Bone marrow (tissue), 2 donors: ENCODE results near the gene FBH1.
"Not testable (repeated sequence)": the region's sequence is repeated elsewhere in the genome, so short reads cannot be mapped to it uniquely, and the experiment has no call there.

ENCODE experiments used
- DNase-seq, 2 donors: peaks; one replicate each; lab custom pipeline; 2025; lab: John Stamatoyannopoulos, UW

FBH1 gene

DNA sequence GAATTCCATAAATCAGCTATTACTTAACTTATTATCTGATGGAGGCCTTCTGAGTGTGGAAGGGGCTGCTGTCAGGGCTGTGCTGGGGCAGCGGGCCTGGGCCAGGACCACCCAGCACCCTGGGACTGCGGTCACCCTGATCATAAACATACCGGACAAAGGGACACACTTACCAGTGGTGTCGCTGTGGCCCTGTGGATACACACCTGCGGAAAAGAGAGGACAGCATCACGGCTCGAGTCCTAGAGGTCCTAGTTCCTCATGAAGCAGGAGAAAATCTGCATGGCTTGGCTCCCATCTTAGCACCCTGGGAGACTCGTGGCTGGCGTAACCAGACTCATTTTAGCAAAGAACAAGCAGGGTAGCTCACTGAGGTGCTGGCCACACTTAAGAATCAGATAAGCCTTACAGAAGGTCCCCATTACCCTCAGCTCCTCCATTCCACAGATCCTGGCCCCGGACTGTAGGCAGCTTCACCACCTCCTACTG lies 69.6 kb downstream of the FBH1 start:
- DNase-seq = no peak

DNA sequence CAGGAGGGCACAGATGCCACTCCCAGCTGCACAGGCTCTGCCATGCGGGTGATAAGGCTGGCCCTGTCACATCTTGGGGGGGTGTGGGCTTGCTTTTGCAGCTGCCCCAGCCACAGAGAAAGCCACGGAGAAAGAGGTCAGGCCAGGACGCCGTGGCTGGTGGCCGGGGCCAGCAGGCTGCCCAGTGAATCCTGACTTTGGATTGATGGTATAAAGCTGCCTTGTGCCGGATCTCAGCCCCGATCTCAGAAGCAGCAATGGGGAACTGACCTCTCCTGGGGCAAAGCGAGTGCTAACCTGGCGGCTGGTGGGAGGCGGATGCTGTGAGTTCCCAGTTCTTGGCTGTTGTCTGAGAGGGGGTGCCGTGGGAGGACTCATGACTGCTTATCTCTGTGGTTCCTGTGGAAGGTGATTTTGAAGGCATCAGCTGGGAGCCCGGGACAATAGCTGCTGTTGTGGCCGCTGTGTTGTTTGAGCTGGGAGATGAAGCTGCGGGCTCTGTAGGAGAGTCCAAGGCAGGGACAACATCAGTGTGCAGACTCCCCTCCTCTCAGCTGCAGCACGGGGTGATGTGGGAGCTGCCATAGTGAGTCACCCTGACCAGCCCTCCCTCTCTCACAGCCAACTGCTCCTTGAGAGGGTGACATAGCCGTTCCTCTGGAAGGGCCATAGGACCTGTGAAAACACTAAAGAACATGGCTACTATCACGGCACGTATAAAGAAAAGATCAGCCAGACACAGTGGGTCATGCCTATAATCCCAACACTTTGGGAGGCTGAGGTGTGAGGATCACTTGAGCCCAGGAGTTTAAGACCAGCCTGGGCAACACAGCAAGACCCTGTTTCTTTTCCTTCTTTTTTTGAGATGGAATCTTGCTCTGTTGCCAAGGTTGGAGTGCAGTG lies 70.3 kb downstream of the FBH1 start:
- DNase-seq = no peak

DNA sequence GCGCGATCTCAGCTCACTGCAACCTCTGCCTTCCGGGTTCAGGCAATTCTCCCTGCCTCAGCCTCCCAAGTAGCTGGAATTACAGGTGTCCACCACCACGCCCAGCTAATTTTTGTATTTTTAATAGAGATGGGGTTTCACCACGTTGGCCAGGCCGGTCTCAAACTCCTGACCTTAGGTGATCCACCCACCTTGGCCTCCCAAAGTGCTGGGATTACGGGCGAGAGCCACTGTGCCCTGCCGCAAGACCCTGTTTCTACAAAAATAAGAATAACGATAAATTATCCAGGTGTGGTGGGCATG lies 70.9 kb downstream of the FBH1 start:
- DNase-seq = not testable (repeated sequence)

DNA sequence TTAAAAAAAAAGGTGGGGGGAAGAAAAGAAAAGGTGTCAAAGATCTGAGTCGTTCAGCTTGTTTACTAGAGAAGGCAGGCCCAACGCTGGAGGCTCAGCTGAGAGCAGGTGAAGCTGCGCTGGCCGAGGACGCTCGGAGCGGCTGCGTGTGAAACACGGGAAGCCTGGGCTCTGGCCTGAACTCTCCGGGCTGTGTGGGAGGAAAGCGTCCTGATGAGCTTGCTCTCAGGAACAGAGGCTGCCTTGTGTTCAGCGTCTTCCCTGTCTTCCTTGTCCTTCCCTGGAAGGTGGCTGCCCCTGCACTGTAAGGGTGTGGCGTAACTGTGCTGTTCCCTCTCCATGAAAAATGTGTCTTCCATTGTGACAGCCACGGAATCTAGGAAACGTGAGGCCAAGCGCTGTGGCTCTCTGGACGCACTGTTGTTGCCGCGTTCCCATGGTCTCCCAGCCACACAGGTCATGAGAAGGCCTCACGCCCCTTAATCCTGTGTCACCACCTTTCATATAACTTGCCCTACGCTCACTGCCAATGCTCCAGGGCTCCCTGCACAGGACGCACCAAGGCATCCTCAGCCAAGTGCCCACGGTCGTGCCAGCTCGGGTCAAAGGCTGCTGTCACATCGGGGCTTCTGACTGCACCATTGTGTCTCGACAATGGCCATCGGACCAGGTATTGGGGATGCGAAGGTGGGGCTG lies 71.5 kb downstream of the FBH1 start:
- no peak for DNase-seq

DNA sequence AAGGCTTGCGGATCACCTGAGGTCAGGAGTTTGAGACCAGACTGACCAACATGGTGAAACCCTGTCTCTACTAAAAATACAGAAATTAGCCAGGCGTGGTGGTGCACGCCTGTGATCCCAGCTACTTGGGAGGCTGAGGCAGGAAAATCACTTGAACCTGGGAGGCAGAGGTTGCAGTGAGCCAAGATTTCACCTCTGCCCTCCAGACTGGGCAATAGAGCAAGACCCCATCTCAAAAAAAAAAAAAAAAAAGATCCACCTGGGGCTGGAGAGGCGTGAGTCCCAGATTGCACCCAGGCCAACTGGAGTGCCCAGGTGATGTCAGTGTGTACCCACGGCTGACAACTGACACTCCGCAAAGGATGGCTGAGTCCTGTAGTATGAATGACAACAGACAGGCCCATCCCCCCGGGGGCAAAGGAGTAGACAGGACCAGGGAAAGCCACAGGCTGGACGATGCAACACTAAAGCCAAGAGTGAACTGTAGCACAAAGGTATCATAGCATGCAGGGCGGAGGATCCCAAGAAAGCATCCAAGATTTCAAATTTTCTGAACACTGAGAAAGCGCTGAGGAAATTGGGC lies 72.4 kb downstream of the FBH1 start:
- DNase-seq = not testable (repeated sequence)

DNA sequence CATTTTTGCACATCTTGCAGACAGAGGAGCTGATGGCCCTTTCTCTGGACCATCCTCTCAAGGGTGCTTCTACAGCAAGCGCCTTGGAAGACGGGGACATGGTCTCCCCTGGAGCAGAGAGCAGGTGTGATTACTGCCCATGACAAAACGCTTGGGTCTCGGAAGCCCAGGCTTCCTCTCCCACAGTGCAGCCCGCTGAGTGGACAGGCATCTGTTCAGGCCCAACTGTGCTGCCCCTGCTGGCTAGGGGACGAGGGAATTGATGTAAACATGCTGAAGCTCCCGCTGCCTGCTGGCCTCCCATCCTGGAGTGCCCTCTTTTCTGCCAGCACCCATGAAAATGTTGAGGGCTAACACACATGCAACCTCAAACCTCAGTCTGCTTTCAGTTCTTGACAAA lies 73.0 kb downstream of the FBH1 start:
- DNase-seq = no peak

DNA sequence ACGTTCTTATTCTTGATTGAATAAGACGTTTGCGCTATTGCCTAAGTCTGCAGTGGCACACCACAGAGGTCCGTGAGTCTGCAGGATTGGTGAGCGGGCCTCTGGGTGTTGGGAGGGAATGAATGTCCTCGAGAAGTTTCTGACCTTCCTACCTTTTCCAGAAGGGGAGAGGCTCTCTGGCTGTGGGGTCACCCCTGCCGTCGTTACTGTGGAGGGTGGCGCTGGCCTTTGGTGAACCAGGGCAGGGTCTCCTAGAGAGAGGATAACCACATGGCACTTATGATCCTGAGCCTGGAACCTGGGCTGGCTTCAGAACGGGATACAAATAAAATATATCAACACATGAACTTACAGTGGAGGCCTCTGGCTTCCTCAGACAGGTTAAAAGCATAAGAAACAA lies 73.5 kb downstream of the FBH1 start:
- DNase-seq = no peak

DNA sequence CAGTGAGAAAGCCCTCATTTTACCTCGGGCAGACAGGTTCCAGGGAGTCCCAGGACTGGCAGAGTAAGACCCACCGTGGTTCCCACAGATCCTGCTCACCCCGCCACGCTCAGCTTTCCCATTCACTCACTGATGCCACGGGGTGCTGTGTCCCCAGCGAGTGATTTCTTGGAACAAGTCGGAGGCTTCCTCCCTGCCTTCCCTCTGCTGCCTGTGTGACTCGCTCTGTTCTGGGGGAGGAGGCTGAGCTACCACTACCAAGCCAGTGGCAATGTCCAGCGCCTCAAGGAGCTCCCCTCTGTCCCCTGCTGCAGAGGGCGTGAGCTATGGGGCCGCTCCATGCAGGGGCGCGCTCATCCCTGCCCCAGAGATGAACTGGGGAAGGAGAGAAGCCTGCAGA lies 74.7 kb downstream of the FBH1 start:
- no peak for DNase-seq

DNA sequence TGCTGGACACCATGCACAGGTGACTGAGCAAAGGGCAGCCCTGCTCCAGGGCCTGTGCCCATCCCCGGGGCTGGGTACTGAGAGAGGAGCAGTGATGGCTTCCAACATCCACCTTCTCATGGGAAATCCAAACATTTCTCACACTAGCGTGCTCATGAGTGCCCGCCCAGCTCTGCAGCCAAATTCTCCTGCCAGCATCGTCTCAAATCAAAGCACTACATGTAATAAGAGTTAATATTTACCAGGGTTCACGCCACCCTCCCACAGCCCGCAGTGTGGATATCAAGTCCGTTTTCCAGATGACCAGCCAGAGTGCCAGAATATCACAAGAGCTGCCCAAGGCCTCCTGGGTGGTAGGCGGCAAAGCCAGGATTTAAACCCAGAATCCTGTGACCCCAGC lies 75.2 kb downstream of the FBH1 start:
- no peak for DNase-seq

DNA sequence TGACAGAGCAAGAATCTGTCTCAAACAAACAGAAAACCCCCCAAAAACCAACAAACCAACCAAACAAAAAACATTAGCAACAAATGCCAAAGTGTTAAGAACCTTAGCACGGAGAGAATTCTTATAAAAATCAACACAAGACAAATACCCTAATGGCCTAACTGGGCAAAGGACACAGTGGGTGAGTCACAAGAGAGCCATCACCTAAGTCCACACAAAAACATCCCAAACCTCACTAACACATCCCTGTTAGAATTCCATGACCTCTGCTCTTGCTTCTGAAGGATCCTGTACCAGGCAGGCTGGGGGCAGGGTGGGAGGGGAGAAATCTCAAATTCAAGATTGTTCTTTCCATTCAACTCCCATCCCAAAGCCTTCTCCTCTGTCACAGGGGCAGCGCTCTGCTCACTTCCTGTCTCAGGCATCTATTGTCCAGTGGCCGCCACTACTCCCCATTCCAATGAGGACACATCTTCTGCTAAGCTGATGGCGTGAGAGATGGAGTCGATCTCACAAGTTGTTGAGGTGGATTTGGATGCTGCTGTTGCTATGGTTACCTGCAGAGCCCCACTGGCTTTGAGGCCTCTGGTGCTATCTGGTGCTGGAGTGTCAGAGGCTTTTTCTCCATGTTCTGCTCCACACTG lies 78.1 kb downstream of the FBH1 start:
- DNase-seq = no peak

DNA sequence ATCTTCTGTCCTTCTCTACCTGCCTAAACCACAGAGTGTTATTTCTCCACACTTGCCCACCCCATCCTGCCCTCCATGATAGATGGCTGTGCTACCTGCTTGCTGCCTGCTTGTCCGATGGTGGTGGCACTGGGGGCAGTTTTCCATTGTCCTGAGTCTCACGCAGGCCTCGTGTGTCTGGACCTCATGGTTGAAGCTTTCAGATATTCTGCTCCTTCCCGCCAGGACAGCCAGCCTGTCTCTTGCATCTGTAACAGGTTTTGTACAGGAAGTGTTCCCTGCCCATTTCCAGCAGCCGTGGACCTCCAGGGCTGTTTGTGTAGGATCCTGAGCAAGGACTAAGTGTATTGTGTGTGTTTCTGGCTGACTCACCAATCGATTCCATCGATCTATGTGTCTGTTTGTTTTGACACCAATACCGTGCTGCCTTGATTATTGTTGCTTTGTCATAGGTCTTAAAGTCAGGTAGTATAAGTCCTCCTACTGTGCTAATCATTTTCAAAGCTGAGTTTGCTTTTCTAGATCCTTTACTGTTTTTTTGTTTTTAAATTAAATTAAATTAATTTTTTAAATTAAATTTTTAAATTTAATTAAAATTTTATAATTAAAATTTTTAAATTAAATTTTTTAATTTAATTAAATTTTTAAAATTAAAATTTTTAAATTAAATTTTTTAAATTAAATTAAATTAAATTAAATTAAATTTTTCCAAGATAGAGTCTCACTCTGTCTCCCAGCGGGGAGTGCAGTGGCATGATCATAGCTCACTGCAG lies 78.8 kb downstream of the FBH1 start:
- no peak for DNase-seq

DNA sequence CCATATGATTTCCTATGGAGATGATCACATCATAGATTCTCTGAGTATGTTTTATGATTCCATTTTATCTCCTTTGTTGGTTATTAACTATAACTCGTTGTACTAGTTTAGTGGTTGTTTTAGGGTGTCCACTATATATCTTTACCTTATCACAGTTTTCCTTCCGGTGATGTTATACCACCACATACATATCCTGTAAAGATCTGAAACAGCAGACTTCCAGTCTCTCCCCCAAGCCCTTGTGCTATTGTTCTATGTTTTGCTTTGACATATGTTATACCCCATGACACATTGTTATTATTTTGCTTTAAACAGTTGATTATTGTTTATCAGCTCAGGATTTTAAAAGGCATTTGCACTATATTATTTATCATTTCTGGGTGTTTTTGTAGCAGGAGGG lies 80.0 kb downstream of the FBH1 start:
- DNase-seq = no peak

DNA sequence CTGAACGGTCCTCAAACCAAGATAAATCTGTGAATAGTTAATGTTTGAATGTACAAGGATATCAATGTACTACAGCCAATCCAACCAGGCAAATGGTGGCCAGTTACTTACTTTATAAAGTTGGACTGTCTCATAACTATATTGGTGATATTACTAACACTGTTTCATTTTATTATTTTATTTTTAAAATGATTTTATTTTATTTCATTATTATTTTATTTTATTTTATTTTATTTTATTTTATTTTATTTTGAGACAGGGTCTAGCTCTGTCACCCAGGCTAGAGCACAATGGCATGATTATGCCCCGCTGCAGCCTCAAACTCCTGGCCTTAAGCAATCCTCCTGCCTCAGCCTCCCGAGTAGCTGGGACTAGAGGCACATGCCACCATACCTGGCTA lies 80.5 kb downstream of the FBH1 start:
- DNase-seq = no peak

DNA sequence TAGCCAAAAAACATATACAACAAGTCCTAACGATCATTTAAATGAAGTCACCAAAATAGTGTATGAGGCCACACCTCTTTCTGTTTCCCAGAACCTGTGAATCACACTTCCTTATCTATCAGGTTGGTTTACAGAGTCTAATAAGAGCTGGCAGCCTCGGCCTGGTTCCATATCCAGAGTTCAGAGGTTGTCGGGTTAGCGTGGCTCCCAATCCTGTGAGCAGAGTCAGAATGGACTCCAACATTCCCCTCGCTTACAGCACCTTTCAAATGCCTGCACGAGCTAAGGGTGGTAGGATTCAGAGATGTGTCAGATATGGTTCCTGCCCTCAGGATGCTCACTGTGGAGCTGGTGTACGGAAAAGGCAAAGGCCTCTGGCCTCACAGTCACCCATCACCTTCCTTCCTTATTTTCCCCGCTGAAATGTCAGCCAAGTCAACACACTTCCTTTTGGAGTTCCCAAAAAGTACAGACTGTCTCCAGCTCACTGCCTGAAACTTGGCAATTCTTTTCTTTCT lies 81.3 kb downstream of the FBH1 start:
- peak in 1 of 2 donors; percentile 9 for DNase-seq

DNA sequence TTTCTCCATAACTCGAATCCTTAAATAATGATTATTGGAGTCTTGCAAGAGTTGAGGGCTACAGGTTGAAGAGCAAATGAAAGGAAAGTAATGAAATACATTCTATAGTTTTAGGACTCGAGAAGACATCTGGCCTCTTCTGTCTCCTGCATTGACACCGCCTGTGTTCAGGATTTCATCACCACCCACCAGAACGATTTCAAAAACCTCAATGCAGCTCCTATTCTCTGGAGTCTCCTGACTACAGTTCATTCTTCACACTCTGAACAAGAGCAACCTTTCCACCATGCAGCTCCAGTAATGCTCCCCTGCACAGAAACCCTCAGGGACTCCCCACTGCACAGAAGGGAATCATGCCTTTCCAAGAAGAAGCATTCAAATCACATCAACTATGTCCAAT lies 81.8 kb downstream of the FBH1 start:
- DNase-seq = no peak

DNA sequence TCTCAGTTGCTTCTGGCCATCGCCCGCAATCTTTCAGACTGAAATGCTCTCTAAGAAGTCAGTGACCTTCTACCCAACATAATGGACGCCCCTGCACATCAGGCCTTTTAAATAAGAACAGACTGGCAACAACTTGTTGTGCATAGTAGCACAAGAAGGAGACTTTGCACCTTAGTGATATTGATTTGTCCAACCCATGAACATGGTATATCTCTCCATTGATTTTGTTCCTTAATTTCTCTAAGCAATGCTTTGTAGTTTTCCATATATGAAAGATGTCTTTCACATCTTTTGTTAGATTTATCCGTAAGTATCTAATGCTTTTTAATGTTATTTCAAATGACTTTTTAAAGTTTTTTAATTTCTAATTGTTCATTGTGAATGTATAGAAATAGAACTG lies 83.0 kb downstream of the FBH1 start:
- DNase-seq = no peak

DNA sequence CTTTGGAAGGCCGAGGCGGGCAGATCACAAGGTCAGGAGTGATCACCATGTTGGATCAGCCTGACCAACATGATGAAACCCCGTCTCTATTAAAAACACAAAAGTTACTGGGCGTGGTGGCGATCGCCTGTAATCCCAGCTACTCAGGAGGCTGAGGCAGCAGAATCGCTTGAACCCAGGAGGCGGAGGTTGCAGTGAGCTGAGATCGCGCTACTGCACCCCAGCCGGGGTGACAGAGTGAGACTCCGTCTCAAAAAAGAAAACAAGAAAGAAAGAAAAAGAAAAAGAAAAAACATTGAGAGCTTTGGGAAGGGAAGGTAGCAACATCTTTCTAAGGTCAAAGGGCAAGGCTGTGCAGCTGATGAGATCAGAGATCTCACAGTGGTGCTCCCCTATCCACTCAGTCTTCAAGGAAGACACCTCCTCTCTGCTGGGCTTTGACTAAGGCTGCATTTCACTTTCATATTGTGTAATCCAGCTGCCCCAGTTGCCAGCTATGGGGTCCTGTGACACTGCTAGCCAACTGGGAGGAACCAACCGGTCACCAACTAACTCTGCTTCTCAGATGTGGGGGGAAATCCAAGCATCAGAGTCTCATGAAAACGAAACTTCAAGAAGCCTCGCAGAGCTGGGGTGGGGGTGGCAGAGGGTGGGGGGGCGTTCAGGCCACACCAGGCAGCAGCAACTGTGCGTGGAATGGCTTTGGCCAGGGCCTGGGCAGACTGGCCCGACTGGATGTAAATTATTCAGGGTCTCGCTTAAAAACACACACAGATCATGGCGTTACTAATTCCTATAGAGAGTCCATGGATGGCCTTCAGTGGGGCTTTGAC lies 85.8 kb downstream of the FBH1 start:
- DNase-seq = peak; percentile 29 to 89

DNA sequence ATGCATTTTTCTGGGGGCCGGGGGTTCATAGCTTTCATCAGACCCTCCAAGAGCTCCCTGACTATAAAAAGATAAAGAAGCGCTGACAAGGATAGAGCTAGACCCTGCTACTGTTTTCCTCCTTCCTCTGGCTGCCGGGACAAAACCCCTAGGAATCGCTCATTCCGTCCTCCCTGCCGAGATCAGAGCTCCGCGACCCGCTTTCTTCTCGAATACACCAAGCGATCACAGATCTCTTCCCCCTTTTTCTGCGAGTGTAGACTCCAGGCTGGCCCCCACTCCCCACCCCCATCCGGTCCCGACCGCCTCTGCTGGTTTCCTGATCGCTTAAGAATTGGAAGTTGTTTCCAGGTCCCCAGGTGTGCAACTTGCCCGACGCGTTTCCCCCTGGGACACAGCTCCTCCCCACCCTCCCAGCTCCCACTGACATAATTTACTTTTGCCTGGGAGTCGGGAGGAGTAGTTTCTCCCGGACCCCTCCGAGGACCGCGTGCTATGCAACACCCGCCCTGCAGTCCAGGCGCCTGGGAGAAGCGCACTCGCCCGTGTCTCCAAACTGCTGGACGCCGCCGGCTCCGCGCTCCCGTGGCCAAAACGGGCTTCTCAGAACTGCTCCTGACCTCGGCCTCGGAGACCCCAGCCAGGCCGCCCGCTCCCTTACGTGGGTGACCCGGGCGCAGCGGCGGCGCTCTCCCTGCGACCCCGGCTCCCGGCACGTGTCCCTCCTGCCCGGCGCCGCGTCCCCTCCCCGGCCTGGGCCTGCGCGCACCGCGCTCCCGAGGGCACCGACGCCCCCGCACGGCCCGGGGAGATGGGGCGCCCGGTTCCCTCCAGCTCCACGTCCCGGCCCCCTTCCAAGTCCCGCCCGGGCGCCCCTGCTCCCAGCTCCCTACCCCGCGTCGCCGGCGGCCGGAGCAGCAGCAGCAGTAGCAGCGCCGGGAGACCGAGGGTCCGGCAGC lies 86.7 kb downstream of the FBH1 start:
- peak; percentile 8 to 42 for DNase-seq

DNA sequence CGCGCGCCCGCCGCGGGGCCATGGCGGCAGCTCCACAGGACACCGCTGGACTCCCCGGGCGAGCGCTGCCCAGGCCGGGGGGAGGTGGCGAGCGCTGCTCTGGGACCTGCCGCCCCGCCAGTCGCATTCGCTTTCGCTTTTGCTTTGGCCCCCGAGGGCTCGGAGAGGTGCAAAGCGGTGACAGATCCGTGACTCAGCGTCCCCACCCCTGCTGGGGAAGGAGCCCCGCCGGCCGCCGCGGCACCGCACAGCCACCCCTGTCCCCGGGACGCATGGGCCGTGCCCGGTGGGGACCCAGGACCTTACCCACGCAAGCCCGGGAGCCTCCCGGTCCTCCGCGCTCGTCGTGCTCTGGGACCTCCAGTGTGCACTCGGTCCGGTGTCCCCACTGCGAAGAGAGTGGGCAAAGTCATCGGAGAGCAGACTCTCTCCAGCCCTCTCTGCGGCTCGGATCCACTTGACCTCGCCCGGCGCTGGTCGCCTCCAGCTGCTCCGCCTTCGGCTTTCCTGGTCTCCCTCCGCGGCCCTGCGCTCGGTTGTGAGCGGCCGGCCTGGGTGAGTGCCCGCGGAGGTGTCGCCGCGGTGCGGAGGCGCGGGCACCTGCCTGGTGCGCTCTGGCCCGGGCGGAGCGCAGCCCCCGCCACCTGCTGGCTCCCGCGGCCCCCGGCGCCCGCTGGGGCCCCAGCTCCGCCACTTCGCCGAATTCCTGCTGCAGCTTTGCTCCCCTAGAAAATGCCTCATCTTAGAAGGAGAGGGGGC lies 87.6 kb downstream of the FBH1 start, which contains the start of gene IL15RA:
TSS of gene IL15RA (minus strand) at position 73 of the 759 bp plus-strand sequence. CDS start at position 22, 51 bp downstream.
- DNase-seq = peak; percentile 65 to 71
